Prostate gland (tissue), 2 donors: ENCODE data around the gene INSIG1.

ENCODE experiments used
- CTCF ChIP-seq, 4 experiments: fragments of 200-600 bp in 2 of 4; fragments of 450-650 bp in 2 of 4; sonication (generic) in 2 of 4; IDR thresholded peaks; 1 replicate in 3 of 4; 2 replicates in 1 of 4; pipeline ENCODE4 v1.5.1; 2016 to 2019; ENCODE audit warnings: antibody characterized with exemption in 4 of 4, mild to moderate bottlenecking in 2 of 4, moderate library complexity in 2 of 4
- POLR2A ChIP-seq: fragments of 450-650 bp; IDR thresholded peaks from one replicate; pipeline ENCODE4 v1.6.1; 2016; ENCODE audit warnings: antibody characterized with exemption, mild to moderate bottlenecking

DNA sequence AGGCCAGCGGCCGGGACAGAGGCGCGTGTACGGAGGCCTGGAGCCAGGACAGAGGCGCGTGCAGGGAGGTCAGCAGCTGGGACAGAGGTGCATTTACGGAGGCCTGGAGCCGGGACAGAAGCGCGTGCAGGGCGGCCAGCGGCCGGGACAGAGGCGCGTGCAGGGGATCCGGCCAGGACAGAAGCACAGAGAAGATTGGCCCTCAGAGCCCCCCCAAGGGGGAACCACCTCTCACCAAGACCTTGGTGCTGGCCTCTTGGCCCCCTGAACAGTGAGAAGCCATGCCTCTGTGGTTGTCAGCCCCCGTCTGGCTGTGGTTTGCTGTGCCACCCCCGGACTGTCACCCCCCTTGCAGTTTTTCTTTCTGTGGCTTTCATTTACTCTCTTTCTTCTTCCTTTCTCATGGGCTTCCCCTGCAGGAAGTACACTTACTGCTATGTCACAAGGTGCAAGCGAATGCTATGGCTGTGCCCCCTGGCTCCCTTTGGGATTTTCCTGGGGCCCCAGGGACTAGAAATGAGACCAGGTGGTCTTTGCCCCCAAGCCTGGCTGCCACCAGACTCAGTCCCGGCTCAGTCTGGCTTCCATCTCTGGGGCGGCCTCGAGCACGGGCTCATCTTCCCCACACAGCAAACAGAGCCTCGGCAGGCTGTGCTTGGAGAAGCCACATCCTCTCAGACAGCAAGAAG, 41.1 kb downstream of the INSIG1 start:
- TF ChIP-seq POLR2A (no peak), CTCF (IDR thresholded peaks at IDR 0.05) (no peak)
